Hematopoietic multipotent progenitor cell treated with erythropoietin and hydrocortisone succinate and interleukin-3 and kit ligand, for 15 days (in vitro differentiated cells): ENCODE measurements around the gene TMOD2.
"Not testable (repeated sequence)": the region's sequence is repeated elsewhere in the genome, so short reads cannot be mapped to it uniquely, and the experiment has no call there.

ENCODE experiments used
- DNase-seq: peaks from one replicate; pipeline ENCODE4 v3.0.0-alpha.2; 2015; ENCODE audit warnings: low spot score

Gene TMOD2

GRCh38 chr15:51774916-51775315 is 23.5 kb downstream of the TMOD2 start:
- peak; percentile 14 for DNase-seq

- DNase-seq: peak; percentile 53
Observed at GRCh38 chr15:51775967-51776816, 24.8 kb downstream of the TMOD2 start.

- DNase-seq: peak; percentile 73
Observed at GRCh38 chr15:51776952-51777569, 25.7 kb downstream of the TMOD2 start.

- no peak for DNase-seq
Observed at GRCh38 chr15:51780636-51781035, 29.2 kb downstream of the TMOD2 start.

- DNase-seq: no peak
Observed at GRCh38 chr15:51781506-51781905, 30.1 kb downstream of the TMOD2 start.

- DNase-seq: peak; percentile 16
Observed at GRCh38 chr15:51782357-51782896, 31.0 kb downstream of the TMOD2 start.

- no peak for DNase-seq
Observed at GRCh38 chr15:51783967-51784366, 32.6 kb downstream of the TMOD2 start.

- DNase-seq: not testable (repeated sequence)
Observed at GRCh38 chr15:51787130-51787529, 35.7 kb downstream of the TMOD2 start.

GRCh38 chr15:51792474-51792873 is 41.1 kb downstream of the TMOD2 start:
- not testable (repeated sequence) for DNase-seq

- DNase-seq: no peak
Observed at GRCh38 chr15:51793521-51794305, 42.3 kb downstream of the TMOD2 start.

GRCh38 chr15:51796847-51797401 is 45.5 kb downstream of the TMOD2 start:
- no peak for DNase-seq

GRCh38 chr15:51798281-51798680 is 46.9 kb downstream of the TMOD2 start:
- no peak for DNase-seq

GRCh38 chr15:51799282-51800252 is 48.2 kb downstream of the TMOD2 start:
- no peak for DNase-seq

- no peak for DNase-seq
Observed at GRCh38 chr15:51801391-51801835, 50.0 kb downstream of the TMOD2 start.

GRCh38 chr15:51802593-51802992 is 51.2 kb downstream of the TMOD2 start:
- no peak for DNase-seq

- DNase-seq: no peak
Observed at GRCh38 chr15:51803965-51804364, 52.6 kb downstream of the TMOD2 start.

- no peak for DNase-seq
Observed at GRCh38 chr15:51806123-51806522, 54.7 kb downstream of the TMOD2 start.

GRCh38 chr15:51809457-51809856 is 58.1 kb downstream of the TMOD2 start:
- DNase-seq: no peak

GRCh38 chr15:51812598-51812997 is 61.2 kb downstream of the TMOD2 start:
- no peak for DNase-seq

- no peak for DNase-seq
Observed at GRCh38 chr15:51814606-51815005, 63.2 kb downstream of the TMOD2 start.

GRCh38 chr15:51816611-51817010 is 65.2 kb downstream of the TMOD2 start:
- DNase-seq: no peak
